Peyer's patch (tissue), 4 donors: ENCODE results near the gene RGN. TPM values are rescaled to one million over a fixed set of nuclear protein-coding genes. Genes with fewer than 3 reads are reported as not detected.

ENCODE experiments used
- DNase-seq, 3 donors: peaks; one replicate each; pipeline ENCODE4 v3.0.0-alpha.2; 2017 to 2019
- H3K27ac ChIP-seq, 4 donors: fragments of 200-600 bp; sonication (generic); one replicate each; pipeline ENCODE4 v1.5.1; 2016 to 2019
- H3K27me3 ChIP-seq, 2 donors: fragments of 200-600 bp; sonication (generic); one replicate each; pipeline ENCODE4 v1.5.1; 2019
- H3K36me3 ChIP-seq, 3 donors: fragments of 200-600 bp; sonication (generic); one replicate each; pipeline ENCODE4 v1.5.1; 2016 to 2019
- H3K4me1 ChIP-seq, 4 donors: fragments of 200-600 bp; sonication (generic); one replicate each; pipeline ENCODE4 v1.5.1; 2016 to 2019
- H3K4me3 ChIP-seq, 4 donors: fragments of 200-600 bp; sonication (generic); 1 replicate in 3 of 4; 2 replicates in 1 of 4; pipeline ENCODE4 v1.5.1; 2016 to 2019; ENCODE audit warnings: mild to moderate bottlenecking in 1 of 4
- H3K9me3 ChIP-seq, 4 donors: fragments of 200-600 bp; sonication (generic); one replicate each; pipeline ENCODE4 v1.5.1; 2016 to 2019; ENCODE audit warnings: mild to moderate bottlenecking in 1 of 4
- POLR2A ChIP-seq, 2 donors: fragments of 450-650 bp; IDR thresholded peaks; one replicate each; pipeline ENCODE4 v1.5.1; 2017; ENCODE audit warnings: antibody characterized with exemption in 2 of 2, mild to moderate bottlenecking in 2 of 2, moderate library complexity in 2 of 2
- total RNA-seq, 4 donors: library from RNA; depleted of rRNA; stranded (reverse); fragments of >200 nt; gene quantifications; one replicate each; pipeline ENCODE4 v1.1.0, GENCODE V29; 2016
- TF ChIP-seq, protein P1 (sequence below), 6 experiments: fragments of 450-650 bp in 4 of 6; fragments of 200-600 bp in 2 of 6; sonication (generic) in 1 of 6; IDR thresholded peaks; one replicate each; pipeline ENCODE4 v1.5.1; 2017 to 2019; ENCODE audit warnings: antibody characterized with exemption in 6 of 6, mild to moderate bottlenecking in 3 of 6, moderate library complexity in 1 of 6

Gene RGN
- total RNA-seq, 4 donors from 2014 or later: 0.53 to 1.7 (median 0.80) TPM; not detected in 1

DNA sequence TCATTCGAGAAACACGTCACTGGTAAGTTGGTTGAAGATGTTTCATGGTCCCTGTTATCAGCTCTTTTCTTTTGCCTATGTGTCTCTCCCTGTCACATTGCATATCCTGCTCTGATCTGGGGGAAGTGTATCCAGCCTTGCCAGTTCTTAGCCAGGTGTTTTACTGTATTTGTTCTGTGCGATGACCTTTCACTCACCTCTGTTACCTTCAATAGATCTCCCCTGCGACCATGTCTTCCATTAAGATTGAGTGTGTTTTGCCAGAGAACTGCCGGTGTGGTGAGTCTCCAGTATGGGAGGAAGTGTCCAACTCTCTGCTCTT is 2.6 kb downstream of the RGN start:
- DNase-seq: no peak
- Histone ChIP-seq H3K9me3 (peaks cover 0 to 3% (median 0%) of the 10 kb centered on the region in 4 donors), H3K27me3 (no peaks in the 10 kb centered on the region), H3K4me3 (no peak overlapping the region), H3K36me3 (no peaks in the 10 kb centered on the region), H3K4me1 (no peaks in the 10 kb centered on the region), H3K27ac (no peak overlapping the region)
- TF ChIP-seq POLR2A (IDR thresholded peaks at IDR 0.05): no peak
- TF ChIP-seq, protein P1, sequence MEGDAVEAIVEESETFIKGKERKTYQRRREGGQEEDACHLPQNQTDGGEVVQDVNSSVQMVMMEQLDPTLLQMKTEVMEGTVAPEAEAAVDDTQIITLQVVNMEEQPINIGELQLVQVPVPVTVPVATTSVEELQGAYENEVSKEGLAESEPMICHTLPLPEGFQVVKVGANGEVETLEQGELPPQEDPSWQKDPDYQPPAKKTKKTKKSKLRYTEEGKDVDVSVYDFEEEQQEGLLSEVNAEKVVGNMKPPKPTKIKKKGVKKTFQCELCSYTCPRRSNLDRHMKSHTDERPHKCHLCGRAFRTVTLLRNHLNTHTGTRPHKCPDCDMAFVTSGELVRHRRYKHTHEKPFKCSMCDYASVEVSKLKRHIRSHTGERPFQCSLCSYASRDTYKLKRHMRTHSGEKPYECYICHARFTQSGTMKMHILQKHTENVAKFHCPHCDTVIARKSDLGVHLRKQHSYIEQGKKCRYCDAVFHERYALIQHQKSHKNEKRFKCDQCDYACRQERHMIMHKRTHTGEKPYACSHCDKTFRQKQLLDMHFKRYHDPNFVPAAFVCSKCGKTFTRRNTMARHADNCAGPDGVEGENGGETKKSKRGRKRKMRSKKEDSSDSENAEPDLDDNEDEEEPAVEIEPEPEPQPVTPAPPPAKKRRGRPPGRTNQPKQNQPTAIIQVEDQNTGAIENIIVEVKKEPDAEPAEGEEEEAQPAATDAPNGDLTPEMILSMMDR (IDR thresholded peaks at IDR 0.05): no peak

DNA sequence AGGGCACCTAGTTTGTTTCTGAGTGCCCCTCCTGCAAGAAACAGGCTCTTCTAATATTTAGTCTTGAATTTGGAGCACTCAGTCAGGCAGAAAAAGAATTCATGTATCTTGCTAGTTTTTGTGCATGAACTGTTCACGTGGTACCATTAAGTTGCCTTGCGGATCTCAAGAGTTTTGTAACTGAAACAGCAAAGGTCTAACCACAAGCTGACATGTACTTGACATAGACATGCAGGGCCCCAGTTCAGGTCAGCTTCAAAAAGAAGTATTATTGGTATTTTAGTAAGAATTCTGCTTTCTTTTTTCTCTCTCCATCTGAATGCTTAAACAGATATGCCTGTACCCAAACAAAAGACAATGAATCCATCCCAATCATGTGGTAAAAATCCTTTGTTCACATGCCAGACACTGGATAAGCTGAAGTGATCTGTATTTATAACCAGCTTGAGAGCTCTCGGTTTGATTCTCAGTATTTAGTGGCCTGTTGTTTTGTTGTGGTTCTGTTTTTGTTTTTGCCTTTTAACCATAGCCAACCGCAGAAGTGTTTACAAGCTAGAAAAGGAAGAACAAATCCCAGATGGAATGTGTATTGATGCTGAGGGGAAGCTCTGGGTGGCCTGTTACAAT is 13.0 kb downstream of the RGN start:
- TF ChIP-seq POLR2A (IDR thresholded peaks at IDR 0.05): no peak
- TF ChIP-seq, protein P1 (IDR thresholded peaks at IDR 0.05): no peak
- Histone ChIP-seq H3K9me3 (no peaks in the 10 kb centered on the region), H3K27ac (no peak overlapping the region), H3K27me3 (no peaks in the 10 kb centered on the region), H3K4me3 (no peak overlapping the region), H3K4me1 (no peaks in the 10 kb centered on the region), H3K36me3 (no peaks in the 10 kb centered on the region)
- no peak for DNase-seq

DNA sequence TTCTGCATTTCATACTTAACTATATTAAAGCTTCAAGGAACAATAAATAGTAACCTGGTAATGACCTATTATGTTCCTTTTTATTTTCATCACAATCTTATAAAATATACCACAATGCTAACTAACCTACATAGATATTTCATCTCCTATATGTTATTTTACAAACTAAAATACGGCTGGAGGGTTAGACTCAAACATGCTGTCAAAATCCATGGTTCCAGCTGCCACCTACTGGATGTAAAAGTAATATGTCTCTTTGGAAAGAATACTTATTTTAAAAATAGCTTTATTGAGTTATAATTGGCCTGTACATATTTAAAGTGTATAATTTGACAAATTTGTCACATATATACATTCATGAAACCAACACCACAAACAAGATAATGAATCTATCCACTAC is 15.0 kb downstream of the RGN start:
- TF ChIP-seq, protein P1 (IDR thresholded peaks at IDR 0.05): peak in 4 of 6 experiments; percentile 28 to 56 (median 54)
- TF ChIP-seq POLR2A (IDR thresholded peaks at IDR 0.05): no peak
- Histone ChIP-seq H3K4me3 (no peak overlapping the region), H3K9me3 (no peaks in the 10 kb centered on the region), H3K27ac (no peak overlapping the region), H3K36me3 (no peaks in the 10 kb centered on the region), H3K4me1 (no peaks in the 10 kb centered on the region), H3K27me3 (no peaks in the 10 kb centered on the region)
- DNase-seq: no peak

DNA sequence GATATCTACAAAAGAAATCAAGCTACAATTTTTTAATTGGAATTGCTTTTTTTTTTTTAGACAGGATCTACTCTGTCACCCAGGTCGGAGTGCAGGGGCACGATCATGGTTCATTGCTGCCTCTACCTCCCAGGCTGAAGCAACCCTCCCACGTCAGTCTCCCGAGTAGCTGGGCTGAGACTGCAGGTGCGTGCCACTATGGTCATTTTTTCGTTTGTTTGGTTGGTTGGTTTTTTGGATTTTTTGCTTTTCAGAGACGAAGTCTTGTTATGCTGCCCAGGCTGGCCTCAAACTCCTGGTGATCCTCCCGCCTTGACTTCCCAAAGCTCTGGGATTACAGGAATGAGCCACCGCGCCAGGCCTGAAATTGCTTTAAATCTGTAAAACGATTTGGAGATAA is 15.6 kb downstream of the RGN start:
- no peak for DNase-seq
- TF ChIP-seq POLR2A (IDR thresholded peaks at IDR 0.05): no peak
- TF ChIP-seq, protein P1 (IDR thresholded peaks at IDR 0.05): no peak

DNA sequence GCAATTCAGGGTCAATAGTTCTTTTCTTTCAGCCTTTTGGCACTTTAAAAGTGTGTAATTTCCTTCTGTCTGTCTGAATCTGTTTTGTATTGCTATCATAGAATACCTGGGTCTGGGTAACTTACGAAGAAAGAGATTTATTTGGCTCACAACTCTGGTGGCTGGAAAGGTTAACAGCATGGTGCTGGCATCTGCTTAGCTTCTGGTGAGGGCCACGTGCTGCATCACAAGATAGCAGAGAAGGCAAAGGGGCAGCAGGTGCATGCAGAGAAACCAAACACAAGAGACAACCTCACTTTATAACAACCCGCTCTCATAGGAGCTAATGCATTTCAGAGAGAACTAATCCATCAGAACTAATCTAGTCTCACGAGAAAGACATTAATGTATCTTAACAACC is 18.8 kb downstream of the RGN start:
- no peaks in the 10 kb centered on the region for H3K4me1 ChIP-seq
- H3K9me3 ChIP-seq: no peaks in the 10 kb centered on the region
- no peak for DNase-seq
- no peaks in the 10 kb centered on the region for H3K36me3 ChIP-seq
- TF ChIP-seq POLR2A (IDR thresholded peaks at IDR 0.05): no peak
- TF ChIP-seq, protein P1 (IDR thresholded peaks at IDR 0.05): no peak
- no peak overlapping the region for H3K4me3 ChIP-seq
- H3K27ac ChIP-seq: no peak overlapping the region
- no peaks in the 10 kb centered on the region for H3K27me3 ChIP-seq

More for the DNA sequence above, 15.6 kb downstream of the RGN start:
- H3K27me3 ChIP-seq: no peaks in the 10 kb centered on the region
- H3K27ac ChIP-seq: no peak overlapping the region
- no peaks in the 10 kb centered on the region for H3K9me3 ChIP-seq
- no peaks in the 10 kb centered on the region for H3K36me3 ChIP-seq
- no peak overlapping the region for H3K4me3 ChIP-seq
- no peaks in the 10 kb centered on the region for H3K4me1 ChIP-seq
